ENCODE measurements around the gene ERH.
A peak's percentile ranks its signal among the peaks of the same experiment; 100 is the strongest.

The ERH gene

GRCh38 chr14:69346710-69347109, 51.4 kb downstream of the ERH start:
- H3K14ac ChIP-seq (ENCODE audit: low read length in 2 of 2), result peak overlapping the region in 1 of 2 experiments; percentile 11
- no peak overlapping the region for H2BK15ac ChIP-seq (ENCODE audit: low read depth, poor library complexity, severe bottlenecking)
- H3K18ac ChIP-seq (ENCODE audit: low read depth in 1 of 2, low read length in 2 of 2), result no peak overlapping the region
- peak; percentile 39 for DNase-seq
- no peak overlapping the region for H3K4me3 ChIP-seq (ENCODE audit: insufficient read depth in 1 of 2, low read depth in 1 of 2, low read length in 2 of 2)
- H2AK5ac ChIP-seq (ENCODE audit: low read length, severe bottlenecking), result no peak overlapping the region
- H3K36me3 ChIP-seq (ENCODE audit: control insufficient read depth in 1 of 2, insufficient read depth in 2 of 2, low read depth in 1 of 2, low read length in 2 of 2), result peaks cover 0 to 19% of the 10 kb centered on the region in 2 experiments
- H3K4ac ChIP-seq (ENCODE audit: low read depth in 1 of 2, low read length in 2 of 2), result no peak overlapping the region
- H3K9ac ChIP-seq (ENCODE audit: low read length), result no peak overlapping the region
- H2BK5ac ChIP-seq (ENCODE audit: low read depth, low read length, poor library complexity, severe bottlenecking), result no peak overlapping the region
- H4K91ac ChIP-seq (ENCODE audit: low read length), result no peak overlapping the region
- no peak overlapping the region for H2BK120ac ChIP-seq (ENCODE audit: low read depth, low read length)
- H3K79me1 ChIP-seq (replicated peaks; ENCODE audit: low read length, poor library complexity, severe bottlenecking), result no peaks in the 10 kb centered on the region
- no peak overlapping the region for H2BK12ac ChIP-seq (ENCODE audit: low read length in 2 of 2)
- no peak overlapping the region for H4K8ac ChIP-seq (ENCODE audit: low read length)
- H3K4me1 ChIP-seq (ENCODE audit: control insufficient read depth, insufficient read depth, low read depth, low read length), result peaks cover 3% of the 10 kb centered on the region
- H3K4me2 ChIP-seq (ENCODE audit: low read length, poor library complexity, severe bottlenecking), result no peak overlapping the region
- H3K9me3 ChIP-seq (ENCODE audit: control insufficient read depth, low read length), result no peaks in the 10 kb centered on the region
- peaks cover 0 to 71% of the 10 kb centered on the region in 2 experiments for H3K27me3 ChIP-seq (ENCODE audit: control insufficient read depth in 1 of 2, insufficient read depth in 1 of 2, low read length in 2 of 2)
- H3K27ac ChIP-seq (ENCODE audit: low read length, poor library complexity, severe bottlenecking), result no peak overlapping the region
- 22% methylated on average over 9 of the region's 9 CpGs for WGBS
- no peak overlapping the region for H3K23ac ChIP-seq (ENCODE audit: low read length in 2 of 2)
- peak overlapping the region; percentile 78 for H2AFZ ChIP-seq (ENCODE audit: low read depth, low read length)

- H3K4me2 ChIP-seq (ENCODE audit: low read length, poor library complexity, severe bottlenecking), result no peak overlapping the region
- H3K27me3 ChIP-seq (ENCODE audit: control insufficient read depth in 1 of 2, insufficient read depth in 1 of 2, low read length in 2 of 2), result peaks cover 0 to 69% of the 10 kb centered on the region in 2 experiments
- no peak overlapping the region for H4K91ac ChIP-seq (ENCODE audit: low read length)
These were observed 52.7 kb downstream of the ERH start for GRCh38 chr14:69345402-69345801.

GRCh38 chr14:69344171-69344570, 53.9 kb downstream of the ERH start:
- Histone ChIP-seq H3K4ac (ENCODE audit: low read depth in 1 of 2, low read length in 2 of 2) (no peak overlapping the region), H3K36me3 (ENCODE audit: control insufficient read depth in 1 of 2, insufficient read depth in 2 of 2, low read depth in 1 of 2, low read length in 2 of 2) (peaks cover 0 to 28% of the 10 kb centered on the region in 2 experiments), H3K4me1 (ENCODE audit: control insufficient read depth, insufficient read depth, low read depth, low read length) (peaks cover 3% of the 10 kb centered on the region), H3K4me2 (ENCODE audit: low read length, poor library complexity, severe bottlenecking) (no peak overlapping the region), H2BK12ac (ENCODE audit: low read length in 2 of 2) (no peak overlapping the region), H2BK5ac (ENCODE audit: low read depth, low read length, poor library complexity, severe bottlenecking) (no peak overlapping the region), H2AK5ac (ENCODE audit: low read length, severe bottlenecking) (no peak overlapping the region), H3K27me3 (ENCODE audit: control insufficient read depth in 1 of 2, insufficient read depth in 1 of 2, low read length in 2 of 2) (peaks cover 0 to 58% of the 10 kb centered on the region in 2 experiments), H4K8ac (ENCODE audit: low read length) (no peak overlapping the region), H3K4me3 (ENCODE audit: insufficient read depth in 1 of 2, low read depth in 1 of 2, low read length in 2 of 2) (no peak overlapping the region), H3K9ac (ENCODE audit: low read length) (no peak overlapping the region), H2AFZ (ENCODE audit: low read depth, low read length) (no peak overlapping the region), H3K14ac (ENCODE audit: low read length in 2 of 2) (no peak overlapping the region), H3K27ac (ENCODE audit: low read length, poor library complexity, severe bottlenecking) (no peak overlapping the region), H2BK15ac (ENCODE audit: low read depth, poor library complexity, severe bottlenecking) (no peak overlapping the region), H3K18ac (ENCODE audit: low read depth in 1 of 2, low read length in 2 of 2) (no peak overlapping the region), H2BK120ac (ENCODE audit: low read depth, low read length) (no peak overlapping the region), H3K79me1 (replicated peaks; ENCODE audit: low read length, poor library complexity, severe bottlenecking) (no peaks in the 10 kb centered on the region), H3K9me3 (ENCODE audit: control insufficient read depth, low read length) (no peaks in the 10 kb centered on the region), H4K91ac (ENCODE audit: low read length) (no peak overlapping the region), H3K23ac (ENCODE audit: low read length in 2 of 2) (no peak overlapping the region)
- no peak for DNase-seq
- 84% methylated on average over 3 of the region's 3 CpGs for WGBS

More at GRCh38 chr14:69345402-69345801, 52.7 kb downstream of the ERH start:
- H2BK120ac ChIP-seq (ENCODE audit: low read depth, low read length), result no peak overlapping the region
- H2BK5ac ChIP-seq (ENCODE audit: low read depth, low read length, poor library complexity, severe bottlenecking), result no peak overlapping the region
- no peak for DNase-seq
- no peak overlapping the region for H3K4ac ChIP-seq (ENCODE audit: low read depth in 1 of 2, low read length in 2 of 2)
- no peak overlapping the region for H3K23ac ChIP-seq (ENCODE audit: low read length in 2 of 2)
- H3K36me3 ChIP-seq (ENCODE audit: control insufficient read depth in 1 of 2, insufficient read depth in 2 of 2, low read depth in 1 of 2, low read length in 2 of 2), result peaks cover 0 to 25% of the 10 kb centered on the region in 2 experiments
- no peak overlapping the region for H3K18ac ChIP-seq (ENCODE audit: low read depth in 1 of 2, low read length in 2 of 2)
- no peak overlapping the region for H3K4me3 ChIP-seq (ENCODE audit: insufficient read depth in 1 of 2, low read depth in 1 of 2, low read length in 2 of 2)
- H3K9me3 ChIP-seq (ENCODE audit: control insufficient read depth, low read length), result no peaks in the 10 kb centered on the region
- H3K27ac ChIP-seq (ENCODE audit: low read length, poor library complexity, severe bottlenecking), result no peak overlapping the region
- H3K79me1 ChIP-seq (replicated peaks; ENCODE audit: low read length, poor library complexity, severe bottlenecking), result no peaks in the 10 kb centered on the region
- no peak overlapping the region for H2AK5ac ChIP-seq (ENCODE audit: low read length, severe bottlenecking)
- no peak overlapping the region for H2AFZ ChIP-seq (ENCODE audit: low read depth, low read length)
- WGBS, result 82% methylated on average over 4 of the region's 4 CpGs
- H3K14ac ChIP-seq (ENCODE audit: low read length in 2 of 2), result no peak overlapping the region
- H2BK15ac ChIP-seq (ENCODE audit: low read depth, poor library complexity, severe bottlenecking), result no peak overlapping the region
- no peak overlapping the region for H4K8ac ChIP-seq (ENCODE audit: low read length)
- no peak overlapping the region for H3K9ac ChIP-seq (ENCODE audit: low read length)
- H2BK12ac ChIP-seq (ENCODE audit: low read length in 2 of 2), result no peak overlapping the region
- H3K4me1 ChIP-seq (ENCODE audit: control insufficient read depth, insufficient read depth, low read depth, low read length), result peaks cover 3% of the 10 kb centered on the region

GRCh38 chr14:69342928-69343525, 55.1 kb downstream of the ERH start:
- H3K79me1 ChIP-seq (replicated peaks; ENCODE audit: low read length, poor library complexity, severe bottlenecking), result no peaks in the 10 kb centered on the region
- H3K27ac ChIP-seq (ENCODE audit: low read length, poor library complexity, severe bottlenecking), result no peak overlapping the region
- no peak overlapping the region for H3K4ac ChIP-seq (ENCODE audit: low read depth in 1 of 2, low read length in 2 of 2)
- WGBS, result 97% methylated on average over 8 of the region's 8 CpGs
- H3K36me3 ChIP-seq (ENCODE audit: control insufficient read depth in 1 of 2, insufficient read depth in 2 of 2, low read depth in 1 of 2, low read length in 2 of 2), result peaks cover 0 to 26% of the 10 kb centered on the region in 2 experiments
- H2BK12ac ChIP-seq (ENCODE audit: low read length in 2 of 2), result no peak overlapping the region
- H3K18ac ChIP-seq (ENCODE audit: low read depth in 1 of 2, low read length in 2 of 2), result no peak overlapping the region
- no peak overlapping the region for H2BK120ac ChIP-seq (ENCODE audit: low read depth, low read length)
- no peak overlapping the region for H2AFZ ChIP-seq (ENCODE audit: low read depth, low read length)
- H3K9ac ChIP-seq (ENCODE audit: low read length), result no peak overlapping the region
- H4K91ac ChIP-seq (ENCODE audit: low read length), result no peak overlapping the region
- peaks cover 3% of the 10 kb centered on the region for H3K4me1 ChIP-seq (ENCODE audit: control insufficient read depth, insufficient read depth, low read depth, low read length)
- no peaks in the 10 kb centered on the region for H3K9me3 ChIP-seq (ENCODE audit: control insufficient read depth, low read length)
- H4K8ac ChIP-seq (ENCODE audit: low read length), result no peak overlapping the region
- no peak overlapping the region for H2BK15ac ChIP-seq (ENCODE audit: low read depth, poor library complexity, severe bottlenecking)
- H3K4me2 ChIP-seq (ENCODE audit: low read length, poor library complexity, severe bottlenecking), result no peak overlapping the region
- no peak for DNase-seq
- H3K4me3 ChIP-seq (ENCODE audit: insufficient read depth in 1 of 2, low read depth in 1 of 2, low read length in 2 of 2), result no peak overlapping the region
- no peak overlapping the region for H3K14ac ChIP-seq (ENCODE audit: low read length in 2 of 2)
- peaks cover 0 to 59% of the 10 kb centered on the region in 2 experiments for H3K27me3 ChIP-seq (ENCODE audit: control insufficient read depth in 1 of 2, insufficient read depth in 1 of 2, low read length in 2 of 2)
- H3K23ac ChIP-seq (ENCODE audit: low read length in 2 of 2), result no peak overlapping the region
- no peak overlapping the region for H2AK5ac ChIP-seq (ENCODE audit: low read length, severe bottlenecking)
- no peak overlapping the region for H2BK5ac ChIP-seq (ENCODE audit: low read depth, low read length, poor library complexity, severe bottlenecking)

All from mesenchymal stem cell (in vitro differentiated cells and primary cell).